DOHH2 (cell line): ENCODE results near the gene PPP1R14B.
A peak's percentile ranks its signal among the peaks of the same experiment; 100 is the strongest.

Source experiments
- H3F3A ChIP-seq: fragments of 200-600 bp; sonication (generic), shearing (Covaris generic); 2 replicates; pipeline ENCODE4 v1.6.0; 2016; ENCODE audit warnings: antibody characterized with exemption, mild to moderate bottlenecking; ENCODE audit not compliant: control insufficient read depth, insufficient read depth
- H3K27ac ChIP-seq: fragments of 200-600 bp; sonication (generic); 2 replicates; pipeline ENCODE4 v1.5.1; 2014; ENCODE audit warnings: low read depth, mild to moderate bottlenecking, low read length, moderate library complexity
- H3K27me3 ChIP-seq: fragments of 200-600 bp; sonication (generic); 2 replicates; pipeline ENCODE4 v1.6.1; 2014; ENCODE audit warnings: mild to moderate bottlenecking, low read length, mixed read lengths; ENCODE audit not compliant: control insufficient read depth
- H3K36me3 ChIP-seq: fragments of 200-600 bp; sonication (generic); 2 replicates; pipeline ENCODE4 v1.6.1; 2014; ENCODE audit warnings: mild to moderate bottlenecking, low read length, moderate library complexity, mixed read lengths; ENCODE audit not compliant: control insufficient read depth
- H3K4me1 ChIP-seq: fragments of 200-600 bp; sonication (generic); 2 replicates; pipeline ENCODE4 v1.6.1; 2014; ENCODE audit warnings: mild to moderate bottlenecking, low read length, mixed read lengths; ENCODE audit not compliant: control insufficient read depth
- H3K4me2 ChIP-seq: fragments of 200-600 bp; sonication (generic); 2 replicates; pipeline ENCODE4 v1.6.0; 2014; ENCODE audit warnings: mild to moderate bottlenecking, low read length, moderate library complexity
- H3K4me3 ChIP-seq: fragments of 200-600 bp; sonication (generic); 2 replicates; pipeline ENCODE4 v1.5.1; 2014; ENCODE audit warnings: mild to moderate bottlenecking, low read length, mixed read lengths
- H3K79me2 ChIP-seq: fragments of 200-600 bp; sonication (generic); 2 replicates; pipeline ENCODE4 v1.6.1; 2014; ENCODE audit warnings: mild to moderate bottlenecking, low read length, mixed read lengths; ENCODE audit not compliant: control insufficient read depth
- H3K9me2 ChIP-seq: fragments of 200-600 bp; sonication (generic); replicated peaks from 2 replicates; pipeline ENCODE4 v1.6.1; 2014; ENCODE audit warnings: mild to moderate bottlenecking, low read length, mixed read lengths; ENCODE audit not compliant: control insufficient read depth
- H3K9me3 ChIP-seq: fragments of 200-600 bp; sonication (generic); 2 replicates; pipeline ENCODE4 v1.6.1; 2014; ENCODE audit warnings: antibody characterized with exemption, low read length, mixed read lengths; ENCODE audit not compliant: control insufficient read depth, insufficient read depth
- H4K20me1 ChIP-seq: fragments of 200-600 bp; sonication (generic); 2 replicates; pipeline ENCODE4 v1.6.0; 2014; ENCODE audit warnings: low read depth, mild to moderate bottlenecking, antibody characterized with exemption, low read length, moderate library complexity; ENCODE audit not compliant: control insufficient read depth, insufficient read depth
- CTCF ChIP-seq: fragments of 200-600 bp; sonication (generic); IDR thresholded peaks from one replicate; pipeline ENCODE4 v1.5.1; 2014; ENCODE audit warnings: antibody characterized with exemption, mild to moderate bottlenecking, low read depth, low read length; ENCODE audit not compliant: poor library complexity, severe bottlenecking
- EZH2phosphoT487 ChIP-seq: fragments of 200-600 bp; sonication (generic); IDR thresholded peaks from 2 replicates; pipeline ENCODE4 v1.6.1; 2017; ENCODE audit warnings: borderline replicate concordance, mild to moderate bottlenecking, antibody characterized with exemption, low read length, moderate library complexity, mixed read lengths

Gene PPP1R14B

GRCh38 chr11:64203421-64204079, 43.2 kb downstream of the PPP1R14B start:
- no peak for TF ChIP-seq EZH2phosphoT487
- Histone ChIP-seq H3K27me3 (no peaks in the 10 kb centered on the region), H3K4me3 (no peak overlapping the region), H3K9me2 (no peaks in the 10 kb centered on the region), H3K4me1 (peaks cover 59% of the 10 kb centered on the region), H3K79me2 (peaks cover 21% of the 10 kb centered on the region), H3K9me3 (no peaks in the 10 kb centered on the region), H3K4me2 (no peak overlapping the region), H3K36me3 (peaks cover 82% of the 10 kb centered on the region), H3K27ac (peak overlapping the region; percentile 95; the same call in 1 of the 2 replicates), H4K20me1 (no peaks in the 10 kb centered on the region; the same call in 1 of the 2 replicates), H3F3A (peaks cover 34% of the 10 kb centered on the region)

- Histone ChIP-seq H3K27ac (no peak overlapping the region; the same call in 1 of the 2 replicates), H3F3A (peaks cover 34% of the 10 kb centered on the region), H3K27me3 (no peaks in the 10 kb centered on the region), H3K36me3 (peaks cover 82% of the 10 kb centered on the region), H3K79me2 (peaks cover 15% of the 10 kb centered on the region), H3K4me1 (peaks cover 53% of the 10 kb centered on the region), H3K9me2 (no peaks in the 10 kb centered on the region), H3K9me3 (no peaks in the 10 kb centered on the region), H3K4me2 (no peak overlapping the region), H4K20me1 (no peaks in the 10 kb centered on the region), H3K4me3 (no peak overlapping the region)
- TF ChIP-seq EZH2phosphoT487 (no peak), CTCF (no peak)
These were observed 43.8 kb downstream of the PPP1R14B start for GRCh38 chr11:64202992-64203391.

GRCh38 chr11:64201543-64201942, 45.2 kb downstream of the PPP1R14B start:
- Histone ChIP-seq H3K9me3 (no peaks in the 10 kb centered on the region), H3K27me3 (no peaks in the 10 kb centered on the region), H3K9me2 (no peaks in the 10 kb centered on the region), H3K36me3 (peaks cover 82% of the 10 kb centered on the region), H3K27ac (no peak overlapping the region), H3K4me2 (no peak overlapping the region), H4K20me1 (no peaks in the 10 kb centered on the region), H3K4me1 (peaks cover 39% of the 10 kb centered on the region), H3F3A (peaks cover 34% of the 10 kb centered on the region), H3K4me3 (no peak overlapping the region), H3K79me2 (peaks cover 6% of the 10 kb centered on the region)
- TF ChIP-seq CTCF, result no peak
- TF ChIP-seq EZH2phosphoT487, result no peak

- H3K9me2 ChIP-seq, result no peaks in the 10 kb centered on the region
- peaks cover 91% of the 10 kb centered on the region for H3K36me3 ChIP-seq
- no peak overlapping the region for H3K27ac ChIP-seq
- H3K9me3 ChIP-seq, result no peaks in the 10 kb centered on the region
- H4K20me1 ChIP-seq, result no peaks in the 10 kb centered on the region
- peaks cover 9% of the 10 kb centered on the region; the same call in 1 of the 2 replicates for H3K4me1 ChIP-seq
- TF ChIP-seq CTCF (no peak), EZH2phosphoT487 (no peak)
- no peak overlapping the region for H3K4me2 ChIP-seq
- H3F3A ChIP-seq, result peaks cover 11% of the 10 kb centered on the region
- H3K79me2 ChIP-seq, result peaks cover 18% of the 10 kb centered on the region
- H3K4me3 ChIP-seq, result no peak overlapping the region
- H3K27me3 ChIP-seq, result no peaks in the 10 kb centered on the region
These were observed 48.2 kb downstream of the PPP1R14B start for GRCh38 chr11:64198511-64198910.
